ENCODE results near the gene SERPINH1. TPM values are rescaled to one million over a fixed set of nuclear protein-coding genes. Genes with fewer than 3 reads are reported as not detected.
A peak's percentile ranks its signal among the peaks of the same experiment; 100 is the strongest.

Gene SERPINH1
- total RNA-seq, 3 donors from 2014 or later, result 168 to 264 (median 259) TPM

- Histone ChIP-seq H3K27ac (no peak overlapping the region), H3K4me3 (no peak overlapping the region), H3K27me3 (no peaks in the 10 kb centered on the region), H3K9me3 (no peaks in the 10 kb centered on the region), H3K4me1 (no peaks in the 10 kb centered on the region), H3K36me3 (no peaks in the 10 kb centered on the region)
- no peak for DNase-seq (ENCODE audit: low spot score in 2 of 2)
- intact Hi-C loops (cut with DNase I; ENCODE audit: low total_unique reads), result no loop called here
- TF ChIP-seq CTCF (IDR thresholded peaks at IDR 0.05) (no peak), POLR2A (IDR thresholded peaks at IDR 0.05) (no peak), POLR2AphosphoS5 (IDR thresholded peaks at IDR 0.05) (no peak)
These were observed 18.2 kb upstream of the SERPINH1 start for GRCh38 chr11:75543806-75544205.

- no peaks in the 10 kb centered on the region for H3K9me3 ChIP-seq
- intact Hi-C loops (cut with DNase I; ENCODE audit: low total_unique reads), result no loop called here
- no peak overlapping the region for H3K27ac ChIP-seq
- TF ChIP-seq CTCF (IDR thresholded peaks at IDR 0.05), result no peak
- TF ChIP-seq POLR2AphosphoS5 (IDR thresholded peaks at IDR 0.05), result no peak
- no peak for TF ChIP-seq POLR2A (IDR thresholded peaks at IDR 0.05)
- H3K36me3 ChIP-seq, result no peaks in the 10 kb centered on the region
- H3K27me3 ChIP-seq, result no peaks in the 10 kb centered on the region
- no peak overlapping the region for H3K4me3 ChIP-seq
- H3K4me1 ChIP-seq, result no peaks in the 10 kb centered on the region
- no peak for DNase-seq (ENCODE audit: low spot score in 2 of 2)
These were observed 14.9 kb upstream of the SERPINH1 start for GRCh38 chr11:75547177-75547576.

GRCh38 chr11:75547617-75548058, 14.4 kb upstream of the SERPINH1 start:
- peak in 1 of 2 donors; percentile 40 for DNase-seq (ENCODE audit: low spot score in 2 of 2)
- TF ChIP-seq CTCF (IDR thresholded peaks at IDR 0.05) (peak; percentile 72 to 81 (median 81)), POLR2AphosphoS5 (IDR thresholded peaks at IDR 0.05) (no peak)
- H3K9me3 ChIP-seq, result no peaks in the 10 kb centered on the region
- no peaks in the 10 kb centered on the region for H3K4me1 ChIP-seq
- no peak overlapping the region for H3K27ac ChIP-seq
- intact Hi-C loops (cut with DNase I; ENCODE audit: low total_unique reads), result no loop called here
- H3K27me3 ChIP-seq, result no peaks in the 10 kb centered on the region
- H3K4me3 ChIP-seq, result no peak overlapping the region
- H3K36me3 ChIP-seq, result no peaks in the 10 kb centered on the region

GRCh38 chr11:75548595-75549272, 13.3 kb upstream of the SERPINH1 start:
- no peak for DNase-seq (ENCODE audit: low spot score in 2 of 2)
- H3K36me3 ChIP-seq, result no peaks in the 10 kb centered on the region
- no peaks in the 10 kb centered on the region for H3K4me1 ChIP-seq
- no peak overlapping the region for H3K27ac ChIP-seq
- no peak overlapping the region for H3K4me3 ChIP-seq
- no peaks in the 10 kb centered on the region for H3K9me3 ChIP-seq
- H3K27me3 ChIP-seq, result no peaks in the 10 kb centered on the region
- intact Hi-C loops (cut with DNase I; ENCODE audit: low total_unique reads), result no loop called here
- TF ChIP-seq POLR2A (IDR thresholded peaks at IDR 0.05), result no peak
- TF ChIP-seq CTCF (IDR thresholded peaks at IDR 0.05), result no peak
- TF ChIP-seq POLR2AphosphoS5 (IDR thresholded peaks at IDR 0.05), result no peak

- Histone ChIP-seq H3K36me3 (no peaks in the 10 kb centered on the region), H3K27ac (no peak overlapping the region), H3K27me3 (no peaks in the 10 kb centered on the region), H3K4me3 (no peak overlapping the region), H3K4me1 (no peaks in the 10 kb centered on the region), H3K9me3 (no peaks in the 10 kb centered on the region)
- TF ChIP-seq CTCF (IDR thresholded peaks at IDR 0.05) (no peak), POLR2AphosphoS5 (IDR thresholded peaks at IDR 0.05) (no peak), POLR2A (IDR thresholded peaks at IDR 0.05) (no peak)
- intact Hi-C loops (cut with DNase I; ENCODE audit: low total_unique reads), result no loop called here
- DNase-seq (ENCODE audit: low spot score in 2 of 2), result no peak
These were observed 12.6 kb upstream of the SERPINH1 start for GRCh38 chr11:75549370-75549958.
